ENCODE data around the gene TENM4.
"Not testable (repeated sequence)": the region's sequence is repeated elsewhere in the genome, so short reads cannot be mapped to it uniquely, and the experiment has no call there.

The TENM4 gene

GRCh38 chr11:78845496-78845895 lies 595.3 kb downstream of the TENM4 start:
- no peak for DNase-seq (ENCODE audit: low read depth)

DNA sequence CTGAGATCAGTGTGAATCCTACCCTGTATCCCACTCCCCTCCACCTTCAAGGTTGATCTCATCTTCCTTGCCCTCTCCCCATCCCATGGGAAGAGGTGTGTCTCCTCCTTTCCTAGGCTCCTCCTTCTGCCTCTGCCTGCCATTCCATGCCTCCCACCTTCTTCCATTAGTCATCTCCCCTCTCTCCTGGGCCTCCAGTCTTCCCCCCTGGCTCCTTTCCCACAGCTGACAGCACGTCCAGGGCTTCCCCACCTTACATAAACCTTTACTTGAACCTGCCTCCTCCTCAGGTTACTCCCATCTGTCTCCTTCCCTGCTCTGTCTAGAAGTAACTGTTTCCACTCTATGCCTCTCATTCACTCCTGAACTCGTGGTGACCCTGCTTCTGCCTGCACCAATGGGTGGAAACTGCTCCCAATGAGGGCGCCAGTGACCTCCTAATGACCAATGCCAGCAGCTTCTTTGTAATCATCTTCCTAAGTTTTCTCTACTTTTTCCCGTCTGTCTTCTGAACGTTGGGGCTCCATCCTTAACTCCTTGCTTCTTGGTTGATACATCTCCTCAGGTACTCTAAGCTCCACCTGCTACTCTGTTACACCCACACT lies 599.3 kb downstream of the TENM4 start:
- DNase-seq (ENCODE audit: low read depth): no peak

DNA sequence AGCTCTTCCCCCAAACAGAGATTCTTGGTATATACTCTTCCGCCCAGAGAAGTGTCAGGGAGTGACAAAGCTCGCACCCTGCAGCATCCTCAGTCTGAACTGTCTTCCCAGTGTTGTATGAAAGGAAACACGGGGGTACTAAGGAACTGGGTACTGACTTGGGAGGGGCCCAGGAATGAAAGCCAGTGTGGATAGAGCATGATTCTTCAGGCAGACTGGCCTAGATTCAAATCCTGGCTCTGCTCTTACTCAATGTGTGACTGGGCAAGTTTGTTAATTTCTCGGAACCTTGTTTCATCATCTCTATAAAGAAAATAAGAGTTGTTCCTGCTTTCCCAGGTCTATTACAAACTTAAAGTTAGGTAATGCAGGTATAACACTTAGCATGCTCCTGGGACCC lies 600.2 kb downstream of the TENM4 start:
- DNase-seq (ENCODE audit: low read depth): peak; percentile 31

DNA sequence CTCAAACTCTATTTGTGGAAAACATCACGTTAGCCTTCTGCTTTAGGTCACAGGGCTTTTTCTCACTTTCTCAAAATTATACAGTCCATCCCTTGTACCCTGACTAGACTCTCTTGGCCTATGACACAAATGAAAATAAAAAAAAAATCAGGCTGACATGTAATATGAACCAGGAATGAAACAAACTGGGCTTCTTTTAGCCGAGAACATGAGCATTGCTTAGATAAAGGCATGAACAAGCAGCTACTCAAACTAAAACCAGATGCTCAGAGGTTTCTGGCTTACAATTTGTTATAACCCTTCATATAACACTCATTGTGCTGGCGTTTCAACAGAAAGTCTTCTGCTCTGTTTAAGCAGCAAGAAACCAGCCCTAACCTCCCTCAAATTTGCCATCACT lies 600.6 kb downstream of the TENM4 start:
- peak; percentile 24 for DNase-seq (ENCODE audit: low read depth)

DNA sequence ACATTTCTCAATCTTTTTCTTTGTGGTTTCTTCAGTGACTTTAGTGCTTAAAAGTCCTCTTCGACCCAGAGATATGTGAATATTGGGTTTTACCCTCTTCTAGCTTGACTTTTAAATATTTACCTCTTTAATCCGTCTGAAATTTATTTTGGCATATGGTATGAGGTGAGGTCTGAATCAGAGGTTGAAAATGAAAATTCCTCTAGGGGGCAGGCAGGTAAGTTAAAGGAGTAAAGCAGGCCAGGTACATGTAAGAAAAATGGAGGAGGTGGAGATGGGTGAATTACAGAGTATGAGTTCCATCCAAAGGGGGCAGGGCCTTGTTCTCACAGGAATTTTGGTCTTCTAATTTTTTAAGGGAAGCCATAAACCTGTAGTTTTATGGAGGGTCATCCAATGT lies 602.4 kb downstream of the TENM4 start:
- no peak for DNase-seq (ENCODE audit: low read depth)

DNA sequence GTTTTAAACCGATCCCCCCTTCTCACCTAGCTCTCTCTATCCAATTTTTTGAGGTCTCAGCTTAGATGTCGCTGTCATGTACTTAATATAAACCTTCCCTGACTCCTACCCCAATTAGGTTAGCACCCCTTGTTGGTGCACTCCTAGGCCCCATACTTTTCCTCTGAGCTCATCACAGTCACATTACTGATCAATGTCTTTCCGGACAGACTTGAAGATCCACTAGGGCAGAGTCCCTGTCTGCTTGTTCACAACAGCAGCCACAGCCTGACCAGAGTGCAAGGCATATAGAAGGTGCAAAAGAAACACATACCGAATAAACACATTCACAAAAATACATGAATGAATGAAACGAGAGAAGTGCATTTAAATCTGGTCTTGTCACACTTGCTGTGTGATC lies 605.2 kb downstream of the TENM4 start:
- no peak for DNase-seq (ENCODE audit: low read depth)

GRCh38 chr11:78834886-78835285 lies 605.9 kb downstream of the TENM4 start:
- no peak for DNase-seq (ENCODE audit: low read depth)

GRCh38 chr11:78833237-78833636 lies 607.6 kb downstream of the TENM4 start:
- no peak for DNase-seq (ENCODE audit: low read depth)

GRCh38 chr11:78832226-78832947 lies 608.4 kb downstream of the TENM4 start:
- DNase-seq (ENCODE audit: low read depth): no peak

DNA sequence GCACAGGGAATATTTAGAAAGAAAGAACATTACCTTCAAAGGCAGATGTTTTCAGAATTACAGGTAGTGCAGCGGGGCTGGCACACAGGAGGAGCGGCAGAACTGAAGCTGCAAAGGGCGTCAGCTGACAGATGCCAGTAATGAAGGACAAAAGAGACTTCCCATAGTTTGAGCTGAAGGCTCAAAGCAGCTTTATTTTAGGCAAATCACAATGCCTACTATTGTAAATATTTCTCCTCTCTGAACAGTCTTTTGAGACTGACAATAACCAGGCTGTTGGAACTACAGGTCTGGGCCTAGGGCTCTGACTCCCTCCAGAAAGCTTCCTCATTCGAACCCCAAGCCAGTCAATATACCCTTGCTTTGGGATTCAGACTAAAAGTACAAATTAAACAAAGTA lies 609.3 kb downstream of the TENM4 start:
- no peak for DNase-seq (ENCODE audit: low read depth)

DNA sequence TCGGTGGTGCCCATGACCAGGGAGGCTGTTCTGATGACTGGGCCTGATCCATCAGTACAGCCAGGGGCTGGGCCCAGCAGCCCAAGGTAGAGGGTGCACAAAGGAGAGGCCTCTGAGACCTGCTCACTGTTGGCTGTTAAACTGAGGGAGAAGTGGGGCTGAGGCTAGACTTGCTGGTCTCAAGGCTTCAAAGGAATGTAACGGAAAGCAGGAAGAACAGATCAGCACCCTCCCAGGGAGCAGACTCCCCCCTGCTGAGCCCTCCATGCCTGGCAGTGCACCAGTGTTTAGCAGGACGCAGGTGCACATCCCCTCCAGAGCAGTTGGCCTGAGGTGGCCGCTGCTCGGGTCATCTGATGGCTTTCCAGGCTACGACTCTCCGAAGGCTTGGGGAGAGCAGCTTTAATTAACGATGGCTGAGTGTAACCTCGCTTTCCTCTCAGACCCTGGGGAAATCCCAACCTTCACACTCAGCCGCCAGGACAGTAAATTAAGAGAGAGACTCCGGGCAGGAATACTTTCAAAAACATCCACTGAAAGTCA lies 610.5 kb downstream of the TENM4 start:
- no peak for DNase-seq (ENCODE audit: low read depth)

GRCh38 chr11:78829146-78829545 lies 611.7 kb downstream of the TENM4 start:
- DNase-seq (ENCODE audit: low read depth): no peak

- DNase-seq (ENCODE audit: low read depth): no peak
Observed at GRCh38 chr11:78828676-78829075, 612.2 kb downstream of the TENM4 start.

- DNase-seq (ENCODE audit: low read depth): not testable (repeated sequence)
Observed at GRCh38 chr11:78827291-78827690, 613.5 kb downstream of the TENM4 start.

GRCh38 chr11:78825591-78826020 lies 615.2 kb downstream of the TENM4 start:
- DNase-seq (ENCODE audit: low read depth): no peak

DNA sequence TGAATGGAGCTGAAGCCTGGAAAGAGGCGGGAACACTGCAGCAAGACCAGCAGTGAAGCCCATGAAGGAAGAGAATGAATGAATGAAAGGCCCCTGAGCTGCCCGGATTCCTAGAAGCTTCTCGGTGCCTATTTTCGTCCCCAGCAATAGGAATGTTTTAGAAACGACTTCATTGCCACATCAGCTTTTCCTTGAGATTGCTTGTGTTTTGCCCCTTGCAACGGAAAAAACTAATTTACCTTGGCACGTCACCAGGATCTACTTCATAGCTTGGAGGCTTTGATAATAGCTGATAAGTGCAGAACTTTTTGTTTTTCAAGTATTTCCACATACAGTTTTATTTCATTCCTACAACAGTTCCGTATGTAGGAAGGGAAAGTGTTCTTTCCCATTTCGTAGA lies 617.2 kb downstream of the TENM4 start:
- no peak for DNase-seq (ENCODE audit: low read depth)

GRCh38 chr11:78822931-78823423 lies 617.9 kb downstream of the TENM4 start:
- DNase-seq (ENCODE audit: low read depth): no peak

DNA sequence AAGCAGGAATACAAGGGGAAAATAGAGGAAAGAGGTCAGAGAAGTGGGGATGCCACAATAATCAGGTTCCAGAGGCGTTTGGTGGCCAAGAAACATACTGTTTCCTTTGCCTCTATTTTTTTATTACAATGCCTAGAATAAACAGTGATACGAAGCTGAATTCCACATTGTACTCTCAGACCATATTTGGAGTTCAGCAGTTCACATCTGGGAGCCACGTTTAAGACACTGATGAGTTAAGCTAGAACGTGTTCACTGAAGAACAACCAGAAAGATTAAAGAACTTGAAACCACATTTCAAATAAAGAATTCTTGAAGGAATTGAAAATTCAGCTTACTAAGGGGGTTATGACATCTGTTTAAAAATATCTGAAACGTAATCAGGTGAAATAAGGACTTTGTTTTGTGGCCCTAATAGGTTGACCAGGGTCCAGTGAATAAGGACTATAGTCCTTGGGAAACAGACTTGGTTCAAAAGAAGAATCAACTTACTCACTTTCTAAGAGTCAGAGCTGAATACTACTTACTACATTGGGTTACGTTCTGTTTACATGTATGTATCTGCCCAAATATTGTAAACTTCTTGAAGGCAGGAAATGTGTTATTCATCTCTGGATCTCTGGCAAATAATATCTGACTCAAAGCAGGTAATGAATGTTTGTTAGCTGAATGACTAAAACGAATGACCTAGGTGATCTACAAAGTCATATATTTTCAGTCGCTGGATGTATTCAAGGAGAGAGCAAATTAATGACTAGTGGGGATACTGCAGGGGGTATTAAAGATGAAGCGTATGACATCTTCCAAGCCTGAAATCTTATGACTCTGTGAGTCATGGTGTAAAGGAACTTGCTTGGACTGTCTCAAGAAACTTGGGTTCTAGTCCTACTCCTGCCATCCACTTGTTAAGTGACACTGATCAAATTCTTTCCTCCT lies 619.2 kb downstream of the TENM4 start:
- no peak for DNase-seq (ENCODE audit: low read depth)

DNA sequence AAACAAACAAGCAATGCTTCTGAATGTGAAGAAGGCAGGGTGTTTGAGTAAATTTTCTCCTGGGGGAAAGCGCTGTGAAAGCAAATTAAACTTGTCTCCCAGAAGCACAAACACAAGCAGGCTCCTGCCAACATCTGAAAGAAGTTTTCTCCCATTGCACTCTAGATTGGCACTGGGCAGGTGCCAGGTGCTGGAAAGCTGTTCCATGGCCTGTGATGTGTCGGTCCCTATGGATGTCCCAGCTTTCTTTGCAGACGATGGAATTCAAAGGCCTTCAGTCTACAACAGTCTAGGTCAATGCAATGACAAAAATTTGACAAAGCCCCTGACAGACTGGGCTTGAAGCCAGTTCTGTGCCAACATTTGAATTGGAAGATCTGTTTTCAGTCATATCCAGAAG lies 620.1 kb downstream of the TENM4 start:
- no peak for DNase-seq (ENCODE audit: low read depth)

DNA sequence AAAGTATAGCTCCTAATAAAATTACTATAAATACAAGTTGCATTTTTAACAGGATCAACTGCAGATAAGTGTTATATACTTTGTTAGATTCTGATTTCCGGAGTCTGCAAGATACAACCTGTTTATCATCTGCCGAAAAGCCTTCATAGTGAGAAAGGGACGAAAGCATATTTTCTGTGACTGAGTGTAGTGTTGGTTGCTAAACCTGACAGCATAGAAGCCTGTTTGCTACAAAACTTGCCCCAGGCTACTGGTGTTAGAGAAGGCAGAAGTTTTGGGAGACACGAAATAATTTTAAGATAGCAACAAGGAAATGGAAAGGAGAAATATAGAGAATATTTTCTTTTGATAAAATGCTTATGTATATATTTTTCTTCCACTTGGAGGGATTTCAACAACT lies 622.6 kb downstream of the TENM4 start:
- DNase-seq (ENCODE audit: low read depth): no peak

GRCh38 chr11:78815831-78816230 lies 625.0 kb downstream of the TENM4 start:
- DNase-seq (ENCODE audit: low read depth): no peak

DNA sequence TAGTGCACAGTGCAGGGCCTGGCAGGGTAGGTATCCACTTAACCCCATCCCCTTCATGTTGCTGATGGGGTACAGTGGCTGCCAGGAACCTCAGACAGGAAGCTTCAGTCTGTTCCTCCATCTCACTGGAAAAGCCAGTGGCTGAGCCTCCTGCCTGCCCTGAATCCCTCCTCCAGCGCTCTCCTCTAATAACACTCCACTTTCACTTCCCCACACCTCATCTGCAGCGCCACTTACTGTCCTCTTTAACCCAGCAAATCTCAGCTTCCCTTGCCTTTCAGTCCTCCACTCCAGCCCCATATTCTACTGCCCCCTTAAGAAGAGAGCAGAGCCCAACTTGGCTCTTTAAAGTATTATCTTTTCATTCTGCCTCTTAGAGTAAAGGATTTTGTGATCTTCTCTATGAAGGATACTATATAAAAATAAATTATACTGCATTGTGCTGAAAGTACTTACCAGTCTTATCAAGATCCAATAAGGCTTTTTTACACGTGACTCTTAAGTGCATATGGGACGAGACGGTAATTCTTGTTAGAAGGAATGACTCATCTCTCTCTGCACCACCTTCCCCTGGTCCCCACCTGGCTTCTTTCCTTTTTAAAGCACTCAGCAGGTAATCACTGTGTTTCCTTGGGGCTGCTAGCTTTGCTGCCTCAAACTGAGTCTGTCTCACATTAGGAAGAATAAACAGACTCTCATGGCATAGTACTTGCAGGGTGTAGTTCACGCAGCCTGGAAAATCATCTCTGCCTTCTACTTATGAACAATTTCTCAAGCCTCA lies 628.1 kb downstream of the TENM4 start:
- DNase-seq (ENCODE audit: low read depth): no peak
